CD4-positive, alpha-beta T cell treated with Interleukin-12 subunit alpha and Interleukin-12 subunit beta, for 1 hour (primary cell): Measurements from ENCODE around the gene PNKD.
"Not testable (repeated sequence)": the region's sequence is repeated elsewhere in the genome, so short reads cannot be mapped to it uniquely, and the experiment has no call there.

ENCODE experiments used
- DNase-seq: peaks from one replicate; pipeline ENCODE4 v3.0.0-alpha.2; 2020

The PNKD gene

DNA sequence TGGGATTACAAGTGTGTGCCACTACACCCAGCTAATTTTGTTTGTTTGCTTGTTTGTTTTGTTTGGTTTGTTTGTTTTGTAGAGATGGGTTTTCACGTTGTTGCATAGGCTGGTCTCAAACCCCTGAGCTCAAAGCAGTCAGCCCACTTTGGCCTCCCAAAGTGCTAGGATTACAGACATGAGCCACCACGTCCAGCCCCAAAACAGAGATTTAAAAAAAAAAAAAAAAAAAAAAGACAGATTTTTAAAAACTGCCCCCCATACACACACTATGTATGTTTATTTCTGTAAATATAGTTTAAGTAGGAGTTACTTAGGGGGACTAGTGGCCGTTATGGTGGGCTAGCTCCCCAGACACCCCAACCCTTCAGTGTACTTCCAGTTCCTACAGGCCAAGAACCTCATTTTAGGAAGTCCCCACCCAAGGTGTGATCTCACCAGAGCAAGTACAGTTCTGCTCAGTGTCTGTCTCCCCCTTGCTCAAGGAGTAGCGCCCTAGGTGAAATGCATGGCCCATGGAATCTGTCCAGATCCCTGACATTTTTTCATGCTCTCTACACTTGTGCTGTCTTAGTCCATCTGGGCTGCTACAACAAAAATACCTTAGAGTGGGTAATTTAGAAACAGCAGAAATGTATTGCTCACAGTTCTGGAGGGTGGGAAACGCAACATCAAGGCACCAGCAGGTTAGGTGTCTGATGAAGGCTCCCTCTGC is 23.6 kb downstream of the PNKD start:
- DNase-seq: no peak

DNA sequence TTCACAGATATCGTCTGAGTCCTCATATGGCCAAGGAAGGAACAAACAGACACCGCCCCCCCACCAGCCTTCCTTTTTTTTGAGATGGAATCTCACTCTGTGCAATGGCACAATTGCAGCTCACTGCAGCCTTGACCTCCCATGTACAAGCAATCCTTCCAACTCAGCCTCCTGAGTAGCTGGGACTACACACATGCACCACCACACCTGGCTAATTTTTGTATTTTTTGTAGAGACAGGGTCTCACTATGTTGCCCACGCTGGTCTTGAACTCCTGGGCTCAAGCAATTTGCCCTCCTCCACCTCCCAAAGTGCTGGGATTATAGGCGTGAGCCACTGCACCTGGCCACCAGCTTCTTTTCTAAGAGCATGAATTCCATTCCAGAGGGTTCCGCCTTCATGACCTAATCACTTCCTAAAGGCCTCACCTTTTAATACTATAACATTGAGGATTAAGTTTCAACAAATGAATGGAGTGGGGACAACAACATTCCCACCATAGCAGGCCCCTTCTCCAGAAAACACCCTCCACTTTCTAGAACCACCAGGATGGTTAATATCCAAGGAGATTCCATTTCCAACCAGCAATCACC is 24.2 kb downstream of the PNKD start:
- no peak for DNase-seq

DNA sequence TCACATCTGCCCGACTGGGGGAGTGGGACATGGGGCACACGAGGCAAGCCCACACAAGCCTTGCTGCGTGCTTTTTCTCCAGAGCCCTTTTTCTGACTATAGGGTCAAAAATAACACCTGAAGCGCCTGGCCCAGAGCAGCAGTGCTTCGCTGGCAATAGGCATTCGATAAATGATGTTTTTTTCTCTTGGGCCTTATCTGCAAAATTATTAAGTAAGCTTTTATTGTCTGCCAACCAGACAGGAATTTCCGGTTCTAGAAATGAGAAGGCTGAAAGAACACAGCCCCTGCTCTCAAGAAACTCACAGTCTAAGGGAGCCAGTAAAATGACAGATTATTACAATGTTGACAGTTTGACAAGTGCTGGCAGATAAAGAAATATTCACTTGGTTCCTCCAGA is 24.7 kb downstream of the PNKD start:
- DNase-seq: no peak

DNA sequence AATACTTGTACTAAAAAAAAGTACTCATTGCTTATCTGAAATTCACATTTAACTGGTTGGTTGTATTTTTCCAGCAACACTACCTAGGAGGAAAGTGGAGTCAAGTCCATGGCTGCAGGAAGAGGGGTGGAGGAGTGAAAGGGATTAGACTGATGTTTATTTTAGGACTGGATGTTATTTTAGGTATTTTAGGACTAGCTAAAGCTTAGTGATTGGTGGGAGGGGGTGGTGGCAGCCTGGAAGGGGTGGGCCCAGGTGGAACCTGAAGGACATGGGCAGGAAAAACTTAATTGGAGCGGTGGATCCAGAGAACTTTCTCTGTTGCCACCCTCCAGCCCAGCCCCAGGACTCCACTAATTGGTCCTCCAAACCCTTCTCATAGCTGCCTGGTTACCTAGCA is 25.9 kb downstream of the PNKD start:
- no peak for DNase-seq

DNA sequence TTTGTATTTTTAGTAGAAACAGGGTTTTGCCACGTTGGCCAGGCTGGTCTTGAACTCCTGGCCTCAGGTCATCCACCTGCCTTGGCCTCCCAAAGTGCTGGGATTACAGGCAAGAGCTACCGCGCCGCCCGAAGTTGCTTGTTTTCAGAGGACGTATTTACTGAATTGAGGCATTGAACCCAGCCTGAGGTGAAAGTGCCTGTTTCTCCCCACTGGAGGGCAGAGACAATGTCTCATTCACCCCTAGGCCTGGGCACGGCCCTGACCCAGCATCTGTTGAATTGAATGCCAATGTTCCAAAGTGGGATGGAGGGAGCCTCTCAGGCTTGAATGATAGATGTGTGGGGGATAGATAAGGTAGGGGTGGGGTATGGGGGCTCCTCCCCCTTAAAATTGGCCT is 26.5 kb downstream of the PNKD start:
- DNase-seq: no peak

DNA sequence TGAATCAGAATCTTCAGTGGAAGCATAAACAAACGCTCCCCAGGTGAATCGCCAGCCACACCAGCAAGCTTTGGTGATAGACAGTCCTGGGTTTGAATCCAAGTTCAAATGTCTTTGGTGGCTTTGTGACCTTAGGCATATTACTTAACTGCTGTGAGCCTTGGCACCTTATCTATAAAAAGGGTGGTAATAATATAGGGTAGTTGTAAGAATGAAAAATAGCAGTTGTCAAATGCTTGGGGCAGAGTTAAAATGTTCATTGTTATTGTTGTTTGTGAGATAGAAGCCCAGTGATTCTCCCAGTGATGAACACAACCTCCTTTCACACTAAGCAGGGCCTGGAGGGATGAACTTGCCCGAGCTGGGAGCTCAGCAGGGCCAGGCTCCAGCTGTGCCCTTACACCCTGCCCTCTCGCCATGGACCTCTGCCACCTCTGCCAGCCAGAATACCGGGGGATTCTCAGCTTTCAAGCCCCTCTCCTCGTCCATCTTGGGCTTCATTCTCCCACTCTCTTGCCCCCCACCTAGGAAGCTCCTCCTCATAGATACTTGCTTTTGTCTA is 28.1 kb downstream of the PNKD start:
- no peak for DNase-seq

DNA sequence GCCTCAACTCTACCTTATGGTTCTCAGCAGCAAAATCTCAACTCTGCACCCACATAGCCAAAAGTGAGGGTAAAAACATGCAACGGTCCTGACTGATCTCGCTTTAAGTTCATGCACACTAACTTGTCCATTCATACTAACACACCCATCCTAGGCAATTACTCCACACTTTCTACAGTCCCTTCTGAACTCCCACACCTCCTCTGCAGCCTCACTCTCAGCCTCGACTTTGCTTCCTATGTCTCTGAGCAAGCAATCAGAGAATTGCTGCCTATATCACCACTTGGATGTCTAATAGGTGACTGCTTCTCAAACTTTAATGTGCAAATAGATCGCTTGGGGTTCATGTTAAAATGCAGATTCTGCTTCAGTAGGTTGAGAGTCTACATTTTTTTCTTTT is 29.8 kb downstream of the PNKD start:
- no peak for DNase-seq

DNA sequence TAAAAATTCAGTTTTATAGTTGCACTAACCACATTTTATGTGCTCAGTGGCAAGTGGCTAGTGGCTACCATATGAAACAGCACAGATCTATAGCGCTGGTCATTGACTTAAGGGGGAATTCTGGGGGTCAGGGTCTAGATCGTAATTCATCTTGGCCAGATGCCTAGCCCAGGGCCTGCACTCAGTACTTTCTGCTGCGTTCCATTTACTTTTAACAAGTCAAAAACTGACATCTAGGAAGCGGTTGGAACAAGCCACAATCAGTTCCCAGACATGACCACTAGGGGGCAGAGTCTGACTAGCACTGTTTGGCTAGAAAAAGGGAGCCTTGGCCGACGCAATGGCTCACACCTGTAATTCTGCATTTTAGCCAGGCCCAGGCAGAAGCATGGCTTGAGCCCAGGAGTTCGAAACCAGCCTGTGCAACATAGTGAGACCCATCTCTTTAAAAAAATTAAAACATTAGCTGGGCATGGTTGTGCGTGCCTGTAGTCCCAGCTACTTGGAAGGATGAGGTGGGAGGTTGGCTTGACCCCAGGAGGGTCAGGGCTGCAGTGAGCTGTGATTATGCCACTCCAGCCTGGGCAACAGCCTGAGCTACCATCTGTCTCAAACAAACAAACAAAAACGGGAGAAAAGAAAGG is 31.0 kb downstream of the PNKD start:
- DNase-seq: peak; percentile 91

DNA sequence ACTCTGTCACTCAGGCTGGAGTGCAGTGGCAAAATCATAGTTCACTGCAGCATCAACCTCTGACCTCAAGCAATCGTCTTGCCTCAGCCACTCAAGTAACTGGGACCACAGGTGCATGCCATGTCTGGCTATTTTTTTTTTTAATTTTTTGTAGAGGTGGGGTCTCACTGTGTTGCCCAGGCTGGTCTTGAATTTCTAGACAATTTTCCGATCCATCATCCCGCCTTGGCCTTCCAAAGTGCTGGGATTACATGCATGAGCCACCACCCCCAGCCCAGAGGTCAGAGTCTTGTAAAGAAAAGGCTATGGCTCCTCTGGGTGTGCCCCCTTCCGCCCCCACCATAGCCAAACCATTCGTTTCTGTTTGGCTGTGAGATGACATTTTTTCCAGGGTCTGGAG is 35.1 kb downstream of the PNKD start:
- no peak for DNase-seq

DNA sequence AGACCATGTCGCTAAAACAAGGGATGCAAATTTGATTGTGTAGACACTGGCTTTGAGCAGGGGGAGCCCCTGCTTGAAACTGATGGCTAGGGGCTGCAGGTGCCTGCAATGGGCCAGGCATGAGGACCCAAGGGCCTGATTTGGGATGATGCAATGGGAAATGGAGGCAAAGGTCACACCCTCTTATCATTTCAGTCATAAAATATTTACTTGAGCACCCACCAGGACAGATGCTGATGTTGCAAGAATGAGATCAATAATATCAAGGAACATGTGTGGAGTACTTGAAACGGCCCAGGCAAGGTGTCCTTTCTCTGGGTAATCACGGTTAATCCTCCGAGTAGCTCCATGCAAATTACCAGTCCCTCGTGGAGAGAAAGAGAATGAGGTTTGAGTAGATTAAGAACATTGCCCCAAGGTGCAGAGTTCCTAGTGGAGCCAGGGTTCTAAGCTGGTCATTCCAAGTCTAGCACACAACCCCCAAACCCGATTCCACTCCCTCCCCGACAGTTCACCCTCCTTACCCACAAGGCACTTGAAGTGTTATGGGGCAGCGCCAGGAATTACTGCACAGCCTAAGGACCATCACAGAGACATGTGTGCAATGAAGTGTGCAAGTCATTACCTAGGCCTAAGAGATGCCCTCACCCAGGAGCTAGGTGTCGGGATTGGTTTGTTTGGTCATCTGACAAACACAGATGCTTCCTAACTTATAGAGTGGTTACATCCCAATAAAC is 36.0 kb downstream of the PNKD start:
- no peak for DNase-seq

DNA sequence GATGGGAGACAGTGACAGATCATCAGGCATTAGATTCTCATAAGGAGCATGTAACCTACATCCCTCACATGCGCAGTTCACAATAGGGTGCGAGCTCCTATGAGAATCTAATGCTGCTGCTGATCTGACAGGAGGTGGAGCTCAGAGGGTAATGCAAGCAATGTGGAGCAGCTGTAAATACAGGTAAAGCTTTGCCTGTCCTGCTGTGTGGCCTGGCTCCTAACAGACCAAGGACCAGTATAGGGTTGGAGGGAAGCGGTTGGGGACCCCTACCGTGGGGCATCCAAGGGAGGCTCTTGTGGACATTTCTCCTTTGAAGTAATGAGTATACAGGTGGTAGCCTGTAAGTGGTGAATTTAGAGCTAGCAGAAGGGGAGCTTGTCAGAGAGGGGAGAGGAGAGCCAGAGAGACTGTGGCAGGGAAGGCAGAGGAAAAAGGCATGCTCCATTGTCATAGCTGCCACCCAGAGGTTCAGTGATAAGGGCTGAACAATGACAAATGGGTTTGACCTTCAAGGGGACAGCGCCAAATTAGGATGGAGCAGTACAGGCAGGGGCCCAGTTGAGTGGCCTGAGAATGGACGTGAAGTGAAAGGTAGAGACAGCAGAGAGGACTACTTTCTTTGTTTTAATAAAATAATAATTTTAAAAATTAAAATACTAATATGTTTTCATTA is 37.2 kb downstream of the PNKD start:
- DNase-seq: no peak

DNA sequence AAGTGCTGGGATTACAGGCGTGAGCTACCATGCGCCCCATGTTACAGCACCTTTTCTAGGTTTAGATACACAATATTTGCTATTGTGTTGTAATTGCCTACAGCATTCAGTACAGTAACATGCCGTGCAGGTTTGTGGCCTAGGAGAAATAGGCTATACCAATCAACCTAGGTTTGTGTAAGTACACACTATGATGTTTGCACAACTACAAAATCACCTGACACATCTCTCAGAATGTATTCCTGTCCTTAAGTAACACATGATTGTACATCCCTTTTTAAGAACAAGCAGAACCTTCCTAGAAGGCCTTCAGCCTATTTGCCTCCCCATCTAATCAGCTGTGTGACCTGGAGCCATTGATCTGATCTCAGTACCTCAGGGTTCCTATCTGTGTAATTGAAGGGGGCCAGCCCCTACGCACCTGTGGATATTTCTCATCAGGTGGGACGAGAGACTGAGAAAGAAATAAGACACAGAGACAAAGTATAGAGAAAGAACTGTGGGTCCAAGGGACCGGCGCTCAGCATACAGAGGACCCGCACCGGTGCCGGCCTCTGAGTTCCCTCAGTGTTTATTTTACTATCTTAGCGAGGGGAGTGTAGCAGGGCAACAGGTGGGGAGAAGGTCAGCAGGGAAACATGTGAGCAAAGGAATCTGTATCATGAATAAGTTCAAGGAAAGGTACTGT is 40.7 kb downstream of the PNKD start:
- DNase-seq: no peak

DNA sequence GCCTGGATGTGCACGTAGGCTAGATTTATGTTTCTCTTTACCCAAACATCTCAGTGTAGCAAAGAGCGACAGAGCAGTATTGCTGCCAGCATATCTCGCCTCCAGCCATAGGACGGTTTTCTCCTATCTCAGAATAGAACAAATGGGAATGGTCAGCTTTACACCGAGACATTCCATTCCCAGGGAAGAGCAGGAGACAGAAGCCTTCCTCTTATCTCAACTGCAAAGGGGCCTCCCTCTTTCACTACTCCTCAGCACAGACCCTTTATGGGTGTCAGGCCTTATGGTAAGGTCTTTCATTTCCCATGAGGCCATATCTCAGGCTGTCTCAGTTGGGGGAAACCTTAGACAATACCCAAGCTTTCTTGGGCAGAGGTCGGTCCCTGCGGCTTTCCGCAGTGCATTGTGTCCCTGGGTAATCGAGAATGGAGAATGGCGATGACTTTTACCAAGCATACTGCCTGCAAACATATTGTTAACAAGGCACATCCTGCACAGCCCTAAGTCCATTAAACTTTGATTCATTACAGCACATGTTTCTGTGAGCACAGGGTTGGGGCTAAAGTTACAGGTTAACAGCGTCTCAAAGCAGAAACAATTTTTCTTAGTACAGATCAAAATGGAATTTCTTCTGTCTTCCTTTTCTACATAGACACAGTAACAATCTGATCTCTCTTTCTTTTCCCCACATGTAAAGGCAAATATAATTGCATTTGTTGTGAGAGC is 41.4 kb downstream of the PNKD start:
- not testable (repeated sequence) for DNase-seq

DNA sequence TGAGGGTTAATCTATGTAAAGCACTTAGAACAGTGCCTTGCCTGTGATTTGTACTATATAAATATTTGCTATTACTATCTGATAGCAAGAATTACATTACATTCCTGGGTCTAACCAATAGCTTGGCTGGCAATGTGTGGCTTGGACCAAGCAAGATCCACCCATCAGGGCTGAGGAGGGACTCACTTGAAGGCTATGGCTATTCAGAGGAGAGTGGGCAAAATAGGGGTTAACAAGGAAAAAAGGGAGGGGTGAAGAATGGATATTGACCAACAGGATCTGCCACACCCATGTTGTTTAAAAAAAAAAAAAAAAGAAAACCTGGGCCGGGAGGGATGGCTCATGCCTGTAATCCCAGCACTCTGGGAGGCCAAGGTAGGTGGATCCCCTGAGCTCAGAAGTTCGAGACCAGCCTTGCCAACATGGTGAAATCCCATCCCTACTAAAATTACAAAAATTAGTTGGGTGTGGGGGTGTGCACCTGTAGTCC is 42.0 kb downstream of the PNKD start:
- no peak for DNase-seq

DNA sequence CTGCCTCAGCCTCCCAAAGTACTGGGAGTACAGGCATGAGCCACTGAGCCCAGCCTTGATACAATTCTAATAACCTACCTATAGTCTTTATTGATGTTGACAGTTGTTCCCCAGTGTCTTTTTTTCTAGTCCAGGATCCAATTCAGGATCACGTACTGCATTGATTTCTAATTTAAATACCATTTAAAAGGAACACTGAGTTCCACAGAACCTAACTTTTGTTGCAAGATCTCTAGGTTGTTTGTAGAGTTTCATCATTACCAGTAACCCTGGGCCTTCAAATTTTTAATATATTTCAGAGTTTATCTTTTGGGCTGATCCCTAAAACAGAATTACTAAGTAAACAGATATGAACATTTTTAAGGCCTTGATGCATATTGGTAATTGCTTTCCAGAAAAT is 43.0 kb downstream of the PNKD start:
- DNase-seq: no peak

DNA sequence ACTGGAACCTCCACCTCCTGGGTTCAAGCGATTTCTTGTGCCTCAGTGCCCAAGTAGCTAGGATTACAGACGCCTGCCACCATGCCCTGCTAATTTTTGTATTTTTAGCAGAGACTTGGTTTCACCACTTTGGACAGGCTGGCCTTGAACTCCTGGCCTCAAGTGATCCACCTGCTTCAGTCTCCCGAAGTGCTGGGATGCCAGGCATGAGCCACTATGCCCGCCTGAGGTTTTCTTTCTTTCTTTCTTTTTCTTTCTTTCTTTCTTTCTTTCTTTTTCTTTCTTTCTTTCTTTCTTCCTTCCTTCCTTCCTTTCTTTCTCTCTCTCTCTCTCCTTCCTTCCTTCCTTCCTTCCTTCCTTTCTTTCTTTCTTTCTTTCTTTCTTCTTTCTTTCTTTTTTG is 44.4 kb downstream of the PNKD start:
- DNase-seq: not testable (repeated sequence)

DNA sequence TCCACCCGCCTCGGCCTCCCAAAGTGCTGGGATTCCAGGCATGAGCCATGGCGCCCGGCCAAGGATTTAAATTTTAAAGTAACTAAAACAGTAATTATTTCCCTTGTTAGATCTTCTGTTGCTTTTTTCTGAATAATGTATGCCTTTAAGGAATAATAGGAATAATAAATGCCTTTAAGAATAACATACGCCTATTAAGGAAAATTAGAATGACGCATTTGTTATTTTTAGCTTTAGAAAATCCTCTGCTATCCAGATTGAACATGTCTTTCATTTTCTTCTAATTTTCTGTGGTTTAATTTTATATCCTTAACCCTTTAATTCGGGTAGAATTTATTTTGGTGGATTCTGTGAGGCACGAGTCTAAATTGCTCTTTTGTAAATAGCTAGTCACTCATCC is 45.1 kb downstream of the PNKD start:
- DNase-seq: no peak

DNA sequence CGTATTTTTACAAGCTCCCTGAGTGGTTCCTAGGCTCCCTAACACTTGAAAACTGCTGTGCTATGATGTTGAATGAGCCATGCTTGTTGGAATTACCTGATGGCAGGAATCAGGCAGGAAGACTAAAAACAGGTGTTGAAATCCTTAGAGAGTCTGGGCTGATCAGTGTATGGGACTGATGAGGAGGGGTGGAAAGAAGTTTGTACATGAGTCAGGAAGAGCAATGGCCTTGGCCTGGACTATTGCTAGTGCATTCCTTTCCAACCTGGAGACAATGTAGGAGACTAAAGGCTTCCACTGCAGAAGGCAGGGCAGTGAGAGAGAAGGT is 46.9 kb downstream of the PNKD start:
- DNase-seq: no peak

DNA sequence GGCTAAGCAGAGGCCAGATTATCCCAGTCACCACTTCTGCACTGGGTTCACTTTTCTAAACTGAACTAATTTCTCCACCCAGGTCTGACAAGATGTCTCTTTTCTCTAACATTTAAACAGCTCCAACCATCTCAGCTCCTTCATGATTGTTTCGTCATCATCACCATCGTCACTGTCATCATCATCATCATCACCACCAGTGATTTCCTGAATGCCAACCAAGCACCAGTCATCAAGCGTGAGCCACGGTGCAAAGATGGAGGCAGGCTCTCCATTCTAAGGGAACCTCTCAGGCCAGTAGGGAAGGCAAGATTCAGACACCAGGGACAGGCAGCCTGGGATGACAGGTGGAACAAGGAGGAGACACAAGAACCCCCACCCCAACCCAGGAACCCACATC is 47.5 kb downstream of the PNKD start:
- no peak for DNase-seq

DNA sequence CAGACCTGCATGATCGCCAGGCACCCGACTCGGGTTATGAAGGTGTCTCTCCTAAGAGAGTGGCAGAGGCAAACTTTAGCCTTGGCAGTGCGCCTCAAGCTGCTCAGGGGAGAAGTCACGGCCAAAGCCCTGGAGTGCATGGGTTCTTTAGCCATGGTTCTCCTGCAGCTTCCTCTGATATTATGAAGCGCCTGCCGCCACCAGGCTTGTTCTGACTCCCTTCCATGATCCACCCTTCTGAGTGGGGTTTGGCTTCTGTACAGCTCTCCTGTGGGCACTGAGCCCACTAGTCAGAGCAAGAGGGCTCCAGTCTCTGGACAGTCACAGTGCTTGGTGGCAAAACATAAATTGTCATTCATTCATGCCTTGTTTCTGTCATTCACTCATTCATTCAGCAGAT is 47.9 kb downstream of the PNKD start:
- DNase-seq: no peak

DNA sequence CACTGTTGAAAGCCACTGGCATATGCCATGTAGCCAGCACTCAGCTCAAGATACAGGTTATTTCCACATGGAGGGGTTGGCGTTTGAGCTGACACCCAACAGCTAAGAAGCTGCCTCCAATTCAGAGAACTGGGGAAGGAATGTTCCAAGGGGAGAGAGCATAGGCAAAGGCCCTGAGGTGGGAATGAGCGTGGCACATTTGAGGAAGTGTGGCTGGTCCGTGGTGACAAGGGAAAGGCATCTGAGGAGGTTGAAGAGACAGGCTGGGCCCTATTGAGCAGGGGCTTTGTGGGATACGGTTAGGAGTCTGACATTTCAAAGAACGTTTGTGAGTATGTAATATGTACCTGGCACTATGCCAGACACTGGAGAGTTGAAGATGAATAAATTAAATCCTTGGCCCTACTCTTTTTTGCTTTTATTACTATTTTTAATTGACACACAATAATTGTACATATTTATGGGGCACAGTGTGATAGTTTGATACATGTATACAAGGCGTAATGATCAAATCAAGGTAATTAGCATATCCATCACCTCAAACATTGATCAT is 49.6 kb downstream of the PNKD start:
- no peak for DNase-seq
